Natural killer cell (primary cell): ENCODE results near the gene KLK10. TPM values are rescaled to one million over a fixed set of nuclear protein-coding genes. Genes with fewer than 3 reads are reported as not detected.

ENCODE experiments used
- ATAC-seq, 3 donors: fragments of 150-1000 bp in 2 of 3; fragments of 200-7000 bp in 1 of 3; cut with Tn5 transposase; 1 replicate in 1 of 3; 2 replicates in 2 of 3; pipeline ENCODE4 v1.10.0; 2021; ENCODE audit warnings: mild to moderate bottlenecking in 2 of 3, moderate library complexity in 2 of 3
- DNase-seq, 2 donors: peaks; one replicate each; pipeline versions ENCODE4 v3.0.0 to v3.0.0-alpha.2; 2013 to 2021; ENCODE audit warnings: mixed read lengths in 1 of 2
- H3K27ac ChIP-seq: one replicate; pipeline ENCODE4 v1.5.1; 2013; ENCODE audit warnings: mild to moderate bottlenecking, low read length
- H3K27me3 ChIP-seq: one replicate; pipeline ENCODE4 v1.6.1; 2013; ENCODE audit warnings: low read length; ENCODE audit not compliant: control insufficient read depth, insufficient read depth
- H3K36me3 ChIP-seq: one replicate; pipeline ENCODE4 v1.6.1; 2013; ENCODE audit warnings: low read length; ENCODE audit not compliant: control insufficient read depth, insufficient read depth
- H3K4me1 ChIP-seq: one replicate; pipeline ENCODE4 v1.6.1; 2013; ENCODE audit warnings: low read length; ENCODE audit not compliant: control insufficient read depth, insufficient read depth
- H3K4me3 ChIP-seq: one replicate; pipeline ENCODE4 v1.5.1; 2013; ENCODE audit warnings: low read length
- H3K9me3 ChIP-seq: one replicate; pipeline ENCODE4 v1.6.1; 2013; ENCODE audit warnings: low read length; ENCODE audit not compliant: control insufficient read depth, insufficient read depth
- H3K27ac Mint-ChIP-seq, 2 donors: one replicate each; pipeline ENCODE4 v1.8.0; 2022; ENCODE audit warnings: mild to moderate bottlenecking in 2 of 2, mixed read lengths in 2 of 2, moderate library complexity in 1 of 2
- H3K27me3 Mint-ChIP-seq, 2 donors: one replicate each; pipeline ENCODE4 v1.8.0; 2022; ENCODE audit warnings: low read depth in 2 of 2, mixed read lengths in 2 of 2
- H3K36me3 Mint-ChIP-seq: one replicate; pipeline ENCODE4 v1.8.0; 2022; ENCODE audit warnings: mixed read lengths
- H3K4me1 Mint-ChIP-seq, 2 donors: one replicate each; pipeline ENCODE4 v1.8.0; 2022; ENCODE audit warnings: mixed read lengths in 2 of 2
- H3K4me3 Mint-ChIP-seq: one replicate; pipeline ENCODE4 v1.8.0; 2022; ENCODE audit warnings: mild to moderate bottlenecking, moderate library complexity, mixed read lengths
- H3K9me3 Mint-ChIP-seq, 2 donors: one replicate each; pipeline ENCODE4 v1.8.0; 2022; ENCODE audit warnings: mixed read lengths in 2 of 2
- CTCF ChIP-seq: fragments of 200-600 bp; IDR thresholded peaks from one replicate; pipeline ENCODE4 v1.8.0; 2022; ENCODE audit warnings: antibody characterized with exemption
- WGBS: methylation state at CpG from one replicate; pipeline ENCODE4 v1.1.7; 2013; ENCODE audit warnings: missing lambda C conversion rate; ENCODE audit not compliant: insufficient coverage; 5-methylcytosine and 5-hydroxymethylcytosine counted together
- intact Hi-C: fragments of 100-400 bp; cut with micrococcal nuclease; formaldehyde crosslinking; loops from one replicate; pipeline ENCODE4 v1.14.2; 2022
- total RNA-seq, 4 donors: library from RNA; stranded (reverse); fragments of 120-200 nt in 1 of 4; gene quantifications; one replicate each; pipeline versions ENCODE4 v1.2.3 to v1.2.4, GENCODE V29; 2013 to 2022

The KLK10 gene
- not detected for total RNA-seq
- total RNA-seq (2013): not detected

GRCh38 chr19:51019544-51019925, at the start of gene KLK10:
TSS of gene KLK10 (minus strand) at chr19:51019709. CDS start at chr19:51019130, 579 bp downstream.
- no peaks in the 10 kb centered on the region for H3K9me3 ChIP-seq
- no peak for ATAC-seq
- Mint-ChIP-seq H3K9me3 (no peaks in the 10 kb centered on the region), H3K27me3 (peaks cover 44 to 49% of the 10 kb centered on the region in 2 donors), H3K27ac (no peak within 1 kb of the TSS), H3K4me3 (peak within 1 kb of the TSS; percentile 85), H3K4me1 (peaks cover 17 to 23% of the 10 kb centered on the region in 2 donors), H3K36me3 (no peaks in the 10 kb centered on the region)
- H3K27ac ChIP-seq: no peak within 1 kb of the TSS
- H3K27me3 ChIP-seq: peaks cover 26% of the 10 kb centered on the region
- 8% methylated on average over 12 of the region's 14 CpGs for WGBS
- no peak for DNase-seq
- H3K4me1 ChIP-seq: peaks cover 28% of the 10 kb centered on the region
- H3K4me3 ChIP-seq: no peak within 1 kb of the TSS
- no peak for TF ChIP-seq CTCF
- no peaks in the 10 kb centered on the region for H3K36me3 ChIP-seq
- intact Hi-C loops: no loop called here

GRCh38 chr19:51066393-51067186, 47.1 kb upstream of the KLK10 start:
- Mint-ChIP-seq H3K27me3 (peaks cover 0 to 27% of the 10 kb centered on the region in 2 donors), H3K9me3 (no peaks in the 10 kb centered on the region), H3K27ac (no peak overlapping the region), H3K36me3 (no peaks in the 10 kb centered on the region), H3K4me1 (peaks cover 0 to 10% of the 10 kb centered on the region in 2 donors), H3K4me3 (peak overlapping the region; percentile 11)
- peaks cover 8% of the 10 kb centered on the region for H3K4me1 ChIP-seq
- ATAC-seq: no peak
- H3K27ac ChIP-seq: no peak overlapping the region
- peaks cover 9% of the 10 kb centered on the region for H3K27me3 ChIP-seq
- no peaks in the 10 kb centered on the region for H3K9me3 ChIP-seq
- no peaks in the 10 kb centered on the region for H3K36me3 ChIP-seq
- H3K4me3 ChIP-seq: no peak overlapping the region
- 76% methylated on average over 7 of the region's 7 CpGs for WGBS
- DNase-seq: no peak
- TF ChIP-seq CTCF: no peak
- intact Hi-C loops: no loop called here

GRCh38 chr19:51065221-51065960, 45.9 kb upstream of the KLK10 start:
- H3K4me1 ChIP-seq: peaks cover 8% of the 10 kb centered on the region
- Mint-ChIP-seq H3K27me3 (peaks cover 0 to 39% of the 10 kb centered on the region in 2 donors), H3K4me1 (peaks cover 0 to 10% of the 10 kb centered on the region in 2 donors), H3K27ac (no peak overlapping the region), H3K36me3 (no peaks in the 10 kb centered on the region), H3K9me3 (peaks cover 3 to 4% of the 10 kb centered on the region in 2 donors), H3K4me3 (peak overlapping the region; percentile 81)
- no peak overlapping the region for H3K27ac ChIP-seq
- no peaks in the 10 kb centered on the region for H3K9me3 ChIP-seq
- no peaks in the 10 kb centered on the region for H3K36me3 ChIP-seq
- WGBS: 21% methylated on average over 23 of the region's 25 CpGs
- ATAC-seq: peak in 1 of 3 donors; percentile 28
- H3K4me3 ChIP-seq: no peak overlapping the region
- no peak for TF ChIP-seq CTCF
- DNase-seq: no peak
- peaks cover 10% of the 10 kb centered on the region for H3K27me3 ChIP-seq
- intact Hi-C loops: no loop called here
